Upper lobe of right lung (tissue), 1 donor: Measurements from ENCODE around the gene KNDC1. TPM values are rescaled to one million over a fixed set of nuclear protein-coding genes. Genes with fewer than 3 reads are reported as not detected.

Experiments
- ATAC-seq: fragments of 200-7000 bp; cut with Tn5 transposase; one replicate; pipeline ENCODE4 v1.9.1; 2020; ENCODE audit warnings: mild to moderate bottlenecking, moderate library complexity
- DNase-seq: peaks from one replicate; pipeline ENCODE4 v3.0.0-alpha.2; 2020
- H3K27ac ChIP-seq: fragments of 200-600 bp; one replicate; pipeline ENCODE4 v1.8.0; 2022
- H3K27me3 ChIP-seq: fragments of 200-600 bp; one replicate; pipeline ENCODE4 v1.8.0; 2022; ENCODE audit warnings: mild to moderate bottlenecking
- H3K36me3 ChIP-seq: fragments of 200-600 bp; one replicate; pipeline ENCODE4 v1.8.0; 2022
- H3K4me1 ChIP-seq: fragments of 200-600 bp; one replicate; pipeline ENCODE4 v1.8.0; 2022
- H3K4me3 ChIP-seq: fragments of 200-600 bp; one replicate; pipeline ENCODE4 v1.8.0; 2022; ENCODE audit warnings: mild to moderate bottlenecking
- H3K9me3 ChIP-seq: fragments of 200-600 bp; one replicate; pipeline ENCODE4 v1.8.0; 2022
- CTCF ChIP-seq: fragments of 200-600 bp; IDR thresholded peaks from one replicate; pipeline ENCODE4 v1.8.0; 2022; ENCODE audit warnings: antibody characterized with exemption
- intact Hi-C: fragments of 100-400 bp; cut with DNase I; formaldehyde crosslinking; loops from one replicate; pipeline ENCODE4 v1.11.0; 2022
- total RNA-seq: library from RNA; stranded (reverse); fragmentation: NEBNext Ultra II Directional; extraction: Animal tissue kit (Norgen Biotek cat#: 25700); gene quantifications from one replicate; pipeline ENCODE4 v1.2.1, GENCODE V29; 2021
- donor health status: DM: no; HTN: yes; CAD: no; lungs with severe emphysema.

The KNDC1 gene
- total RNA-seq, 1 donor from 2014 or later, result 14.3 TPM

DNA sequence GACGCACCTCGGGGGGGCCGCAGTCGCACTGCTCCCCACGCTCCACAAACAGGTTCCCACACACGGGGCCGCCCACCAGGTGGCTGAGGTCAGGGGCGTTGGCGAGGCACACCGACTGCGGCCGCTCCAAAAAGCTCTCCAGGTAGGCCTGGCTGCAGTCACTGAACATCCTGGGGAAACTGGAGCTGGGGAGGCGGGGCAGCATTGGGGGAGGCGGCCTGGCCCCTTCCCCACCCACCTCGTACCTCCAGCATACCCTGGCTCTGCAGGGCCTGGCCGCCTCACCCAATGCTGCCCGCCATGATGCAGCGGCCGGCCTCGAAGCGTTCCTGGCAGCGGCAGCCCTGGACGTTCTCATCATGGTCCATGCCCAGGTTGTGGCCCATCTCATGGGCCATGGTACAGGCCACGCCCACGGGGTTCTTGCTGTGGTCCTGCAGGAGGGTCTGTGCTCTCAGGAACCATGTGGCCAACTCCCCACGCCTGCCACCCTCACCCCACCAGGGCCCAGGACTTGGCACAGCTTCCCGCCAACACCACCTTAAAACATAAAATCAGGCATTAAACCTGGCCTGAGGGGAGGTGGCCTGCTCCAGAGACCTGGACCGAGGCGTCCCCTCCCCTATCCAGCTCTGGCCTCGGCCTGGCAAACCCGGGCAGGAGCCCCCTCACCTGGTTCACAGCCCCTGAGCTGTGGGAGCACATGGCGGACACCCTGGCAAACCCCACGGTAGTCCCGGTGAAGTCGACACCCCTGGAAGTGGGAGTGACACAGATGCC lies 111.7 kb downstream of the KNDC1 start:
- intact Hi-C loops, result no loop called here
- Histone ChIP-seq H3K4me1 (peaks cover 12% of the 10 kb centered on the region), H3K27me3 (peaks cover 5% of the 10 kb centered on the region), H3K9me3 (no peaks in the 10 kb centered on the region), H3K27ac (no peak overlapping the region), H3K4me3 (no peak overlapping the region), H3K36me3 (no peaks in the 10 kb centered on the region)
- TF ChIP-seq CTCF, result no peak
- ATAC-seq (no peak), DNase-seq (no peak)

DNA sequence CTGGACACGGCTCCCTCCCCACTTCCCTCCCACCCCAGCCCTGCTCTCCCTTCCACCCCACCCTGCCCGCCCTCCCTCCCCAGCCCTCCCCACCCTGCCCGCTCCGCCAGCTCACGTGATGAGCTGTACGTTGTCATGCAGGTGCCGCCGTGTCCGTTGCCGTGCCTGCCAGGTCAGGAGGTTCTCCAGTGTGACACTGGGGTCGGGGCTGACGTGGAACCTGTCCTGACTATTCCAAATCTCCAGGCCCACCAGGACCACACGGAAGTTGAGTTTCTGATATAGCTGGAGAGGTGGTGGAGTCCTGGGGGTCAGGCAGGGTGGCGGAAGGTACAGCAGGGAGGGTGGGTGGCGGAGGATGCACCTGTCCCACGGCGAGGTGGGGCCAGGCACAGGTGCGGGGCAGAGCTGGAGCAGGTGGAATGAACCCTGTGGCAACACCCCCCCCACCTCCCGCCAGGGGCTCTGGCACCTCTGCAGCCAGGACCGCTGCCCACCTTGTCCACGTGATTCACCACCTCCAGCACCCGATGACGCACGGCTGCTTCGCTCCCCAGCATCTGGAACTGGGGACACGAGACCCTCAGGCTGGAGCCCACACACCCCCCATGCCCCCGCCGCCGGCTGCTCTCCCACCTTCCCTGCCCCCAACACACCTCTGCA lies 112.4 kb downstream of the KNDC1 start:
- DNase-seq, result no peak
- Histone ChIP-seq H3K4me1 (peaks cover 19% of the 10 kb centered on the region), H3K4me3 (no peak overlapping the region), H3K36me3 (no peaks in the 10 kb centered on the region), H3K27me3 (peaks cover 7% of the 10 kb centered on the region), H3K9me3 (no peaks in the 10 kb centered on the region), H3K27ac (no peak overlapping the region)
- no peak for ATAC-seq
- no peak for TF ChIP-seq CTCF
- intact Hi-C loops, result no loop called here

GRCh38 chr10:133272964-133273420 lies 113.0 kb downstream of the KNDC1 start:
- DNase-seq (no peak), ATAC-seq (no peak)
- TF ChIP-seq CTCF, result no peak
- H3K36me3 ChIP-seq, result no peaks in the 10 kb centered on the region
- no peak overlapping the region for H3K4me3 ChIP-seq
- intact Hi-C loops, result no loop called here
- H3K27ac ChIP-seq, result no peak overlapping the region
- no peaks in the 10 kb centered on the region for H3K9me3 ChIP-seq
- H3K27me3 ChIP-seq, result peaks cover 7% of the 10 kb centered on the region
- peaks cover 25% of the 10 kb centered on the region for H3K4me1 ChIP-seq

- Histone ChIP-seq H3K4me1 (peaks cover 31% of the 10 kb centered on the region), H3K27ac (no peak overlapping the region), H3K4me3 (no peak overlapping the region), H3K36me3 (no peaks in the 10 kb centered on the region), H3K9me3 (no peaks in the 10 kb centered on the region), H3K27me3 (peaks cover 7% of the 10 kb centered on the region)
- intact Hi-C loops, result no loop called here
- no peak for ATAC-seq
- no peak for TF ChIP-seq CTCF
- no peak for DNase-seq
Observed at GRCh38 chr10:133273534-133274143, 113.6 kb downstream of the KNDC1 start.

DNA sequence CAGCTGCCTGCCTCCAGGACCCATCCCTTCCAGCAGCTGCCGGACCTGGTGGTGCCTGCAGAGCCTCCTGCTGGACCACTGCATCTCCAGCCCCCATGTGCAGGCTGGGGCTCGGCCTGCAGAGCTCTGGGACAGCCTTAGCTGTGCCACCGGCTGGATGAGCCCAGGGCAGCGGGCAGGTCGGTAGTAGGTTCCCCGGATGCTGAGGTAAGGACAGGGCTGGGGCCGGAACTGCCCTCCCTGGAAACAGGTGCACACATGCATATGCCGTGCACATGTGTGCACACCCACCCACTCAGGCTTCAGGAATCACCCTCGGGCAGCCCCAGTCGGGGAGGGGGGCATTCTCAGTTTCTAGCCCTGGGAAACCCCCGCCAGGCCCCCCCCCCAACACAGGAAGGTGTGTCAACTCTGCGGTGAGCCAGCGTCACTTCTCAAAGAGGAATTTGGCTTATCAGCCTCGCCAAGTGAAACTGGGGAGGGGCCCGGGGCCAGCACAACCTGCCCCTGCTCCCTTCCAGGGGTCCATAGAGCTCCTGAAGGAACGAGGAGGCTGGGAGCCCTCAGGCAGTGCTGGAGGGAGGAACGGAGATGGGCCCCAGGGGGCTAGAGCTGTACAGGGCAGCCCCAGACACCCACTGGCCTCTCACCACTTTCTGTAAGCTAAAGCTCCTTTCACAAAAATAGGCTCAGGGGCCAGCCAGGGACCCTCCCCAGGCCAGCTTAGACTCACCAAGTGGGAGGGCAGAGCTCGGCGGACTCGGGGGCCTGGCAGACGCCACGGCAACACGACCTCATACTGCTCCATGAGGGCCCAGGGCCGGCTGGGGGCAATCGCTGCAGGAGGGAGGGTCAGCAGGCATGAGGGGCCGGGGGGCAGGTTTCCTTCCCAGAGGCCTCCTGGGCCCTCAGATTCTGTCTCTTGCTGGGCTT lies 115.0 kb downstream of the KNDC1 start:
- Histone ChIP-seq H3K9me3 (no peaks in the 10 kb centered on the region), H3K4me3 (peak overlapping the region; percentile 45), H3K4me1 (peaks cover 38% of the 10 kb centered on the region), H3K36me3 (peaks cover 6% of the 10 kb centered on the region), H3K27me3 (peaks cover 7% of the 10 kb centered on the region), H3K27ac (no peak overlapping the region)
- intact Hi-C loops, result no loop called here
- peak; percentile 2 for ATAC-seq
- no peak for TF ChIP-seq CTCF
- no peak for DNase-seq
